Testis (tissue), 3 donors: ENCODE results near the gene IFNA21. TPM values are rescaled to one million over a fixed set of nuclear protein-coding genes. Genes with fewer than 3 reads are reported as not detected.
"Not testable (repeated sequence)": the region's sequence is repeated elsewhere in the genome, so short reads cannot be mapped to it uniquely, and the experiment has no call there.

Experiments
- DNase-seq: peaks from one replicate; pipeline ENCODE4 v3.0.0-alpha.2; 2019
- H3K27ac ChIP-seq, 2 donors: fragments of 200-600 bp; sonication (generic); one replicate each; pipeline ENCODE4 v1.5.1; 2019
- H3K27me3 ChIP-seq: fragments of 200-600 bp; sonication (generic); one replicate; pipeline ENCODE4 v1.5.1; 2019
- H3K36me3 ChIP-seq: fragments of 200-600 bp; sonication (generic); one replicate; pipeline ENCODE4 v1.5.1; 2017; ENCODE audit warnings: low read depth; ENCODE audit errors: missing control alignments
- H3K4me1 ChIP-seq: fragments of 200-600 bp; sonication (generic); one replicate; pipeline ENCODE4 v1.5.1; 2019
- H3K4me3 ChIP-seq, 2 donors: fragments of 200-600 bp; sonication (generic); one replicate each; pipeline ENCODE4 v1.5.1; 2017 to 2019
- H3K9me3 ChIP-seq: fragments of 200-600 bp; sonication (generic); one replicate; pipeline ENCODE4 v1.5.1; 2017
- POLR2A ChIP-seq: fragments of 450-650 bp; IDR thresholded peaks from one replicate; pipeline ENCODE4 v1.6.1; 2017; ENCODE audit warnings: antibody characterized with exemption, mild to moderate bottlenecking, moderate library complexity
- WGBS, 2 donors: methylation state at CpG; one replicate each; pipeline ENCODE4 v1.1.5; 2018; 5-methylcytosine and 5-hydroxymethylcytosine counted together
- intact Hi-C: fragments of 100-400 bp; cut with DNase I; formaldehyde crosslinking; loops from one replicate; pipeline ENCODE4 v1.15.1; 2023; ENCODE audit warnings: low total_unique reads
- polyA plus RNA-seq: library from polyadenylated mRNA; stranded (reverse); fragments of 350-450 nt; fragmentation: Illumina TruSeq; extraction: RNeasy Lipid Tissue Mini Kit (QIAGEN cat#74804); gene quantifications from one replicate; pipeline ENCODE4 v1.2.3, GENCODE V29; 2014; ENCODE audit warnings: low read depth, low replicate concordance; ENCODE audit not compliant: insufficient read depth
- total RNA-seq, 2 donors: library from RNA; depleted of rRNA; stranded (reverse); fragments of >200 nt; gene quantifications; one replicate each; pipeline ENCODE4 v1.2.3, GENCODE V29; 2016
- TF ChIP-seq, protein P1 (sequence below), 3 experiments: fragments of 450-650 bp in 2 of 3; fragments of 200-600 bp in 1 of 3; sonication (generic) in 1 of 3; IDR thresholded peaks; one replicate each; pipeline ENCODE4 v1.5.1; 2016 to 2019; ENCODE audit warnings: antibody characterized with exemption in 3 of 3, mild to moderate bottlenecking in 2 of 3, moderate library complexity in 1 of 3

IFNA21 gene
- total and polyA plus RNA-seq, 3 donors from 2014 or later: not detected

DNA sequence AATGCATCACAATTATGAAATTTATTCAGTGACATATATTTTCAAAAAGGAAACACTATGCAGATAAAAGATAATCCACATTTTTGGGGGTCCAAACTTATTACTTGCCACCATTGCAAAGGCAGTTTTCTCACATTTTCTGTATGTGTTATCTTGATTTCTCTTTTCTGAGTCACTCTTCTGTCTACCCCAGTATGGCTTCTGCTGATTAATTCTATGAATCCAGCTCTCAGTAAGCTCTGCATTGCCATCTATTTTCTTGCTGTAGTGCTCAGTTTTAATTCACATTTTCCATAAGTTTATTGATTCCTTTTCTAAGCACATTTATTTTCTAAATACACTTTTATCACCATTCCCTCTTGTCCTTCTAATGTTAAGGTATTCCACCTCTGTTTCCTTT is 38.7 kb upstream of the IFNA21 start:
- no peaks in the 10 kb centered on the region for H3K36me3 ChIP-seq
- no peak overlapping the region for H3K4me3 ChIP-seq
- intact Hi-C loops: no loop called here
- no peaks in the 10 kb centered on the region for H3K9me3 ChIP-seq
- no peak for TF ChIP-seq POLR2A
- TF ChIP-seq, protein P1, sequence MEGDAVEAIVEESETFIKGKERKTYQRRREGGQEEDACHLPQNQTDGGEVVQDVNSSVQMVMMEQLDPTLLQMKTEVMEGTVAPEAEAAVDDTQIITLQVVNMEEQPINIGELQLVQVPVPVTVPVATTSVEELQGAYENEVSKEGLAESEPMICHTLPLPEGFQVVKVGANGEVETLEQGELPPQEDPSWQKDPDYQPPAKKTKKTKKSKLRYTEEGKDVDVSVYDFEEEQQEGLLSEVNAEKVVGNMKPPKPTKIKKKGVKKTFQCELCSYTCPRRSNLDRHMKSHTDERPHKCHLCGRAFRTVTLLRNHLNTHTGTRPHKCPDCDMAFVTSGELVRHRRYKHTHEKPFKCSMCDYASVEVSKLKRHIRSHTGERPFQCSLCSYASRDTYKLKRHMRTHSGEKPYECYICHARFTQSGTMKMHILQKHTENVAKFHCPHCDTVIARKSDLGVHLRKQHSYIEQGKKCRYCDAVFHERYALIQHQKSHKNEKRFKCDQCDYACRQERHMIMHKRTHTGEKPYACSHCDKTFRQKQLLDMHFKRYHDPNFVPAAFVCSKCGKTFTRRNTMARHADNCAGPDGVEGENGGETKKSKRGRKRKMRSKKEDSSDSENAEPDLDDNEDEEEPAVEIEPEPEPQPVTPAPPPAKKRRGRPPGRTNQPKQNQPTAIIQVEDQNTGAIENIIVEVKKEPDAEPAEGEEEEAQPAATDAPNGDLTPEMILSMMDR (IDR thresholded peaks at IDR 0.05): no peak
- H3K4me1 ChIP-seq: no peaks in the 10 kb centered on the region
- H3K27ac ChIP-seq: no peak overlapping the region
- H3K27me3 ChIP-seq: no peaks in the 10 kb centered on the region
- DNase-seq: no peak

DNA sequence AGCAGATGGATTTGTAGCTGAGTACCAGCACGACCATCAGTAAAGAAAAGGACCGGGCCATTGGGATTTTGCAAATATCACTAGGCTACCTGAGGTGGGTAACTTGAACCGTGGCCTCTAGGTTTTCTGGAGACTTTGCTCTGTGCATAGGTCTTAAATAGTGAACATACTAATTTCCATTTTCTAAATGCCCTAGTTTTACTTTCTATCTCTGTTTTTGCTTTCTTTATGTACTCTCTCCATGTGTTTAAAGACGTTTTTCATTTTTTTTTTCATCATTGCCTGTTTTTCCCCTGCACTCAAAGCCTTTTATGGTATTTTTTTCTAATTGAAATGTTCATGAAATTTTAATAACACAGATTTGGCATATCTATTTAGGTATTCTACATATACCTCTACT is 35.6 kb upstream of the IFNA21 start, which contains the start of gene IFNA7:
Gene IFNA7 (minus strand): TSS at position 101 of the 400 bp plus-strand sequence. CDS start 40 bp downstream, at position 61.
- H3K9me3 ChIP-seq, H3K4me1 ChIP-seq, H3K27ac ChIP-seq, intact Hi-C loops, H3K4me3 ChIP-seq, H3K36me3 ChIP-seq, H3K27me3 ChIP-seq, DNase-seq: not testable (repeated sequence)
- 69 to 80% methylated on average over 4 of the region's 4 CpGs for WGBS, 2 donors

DNA sequence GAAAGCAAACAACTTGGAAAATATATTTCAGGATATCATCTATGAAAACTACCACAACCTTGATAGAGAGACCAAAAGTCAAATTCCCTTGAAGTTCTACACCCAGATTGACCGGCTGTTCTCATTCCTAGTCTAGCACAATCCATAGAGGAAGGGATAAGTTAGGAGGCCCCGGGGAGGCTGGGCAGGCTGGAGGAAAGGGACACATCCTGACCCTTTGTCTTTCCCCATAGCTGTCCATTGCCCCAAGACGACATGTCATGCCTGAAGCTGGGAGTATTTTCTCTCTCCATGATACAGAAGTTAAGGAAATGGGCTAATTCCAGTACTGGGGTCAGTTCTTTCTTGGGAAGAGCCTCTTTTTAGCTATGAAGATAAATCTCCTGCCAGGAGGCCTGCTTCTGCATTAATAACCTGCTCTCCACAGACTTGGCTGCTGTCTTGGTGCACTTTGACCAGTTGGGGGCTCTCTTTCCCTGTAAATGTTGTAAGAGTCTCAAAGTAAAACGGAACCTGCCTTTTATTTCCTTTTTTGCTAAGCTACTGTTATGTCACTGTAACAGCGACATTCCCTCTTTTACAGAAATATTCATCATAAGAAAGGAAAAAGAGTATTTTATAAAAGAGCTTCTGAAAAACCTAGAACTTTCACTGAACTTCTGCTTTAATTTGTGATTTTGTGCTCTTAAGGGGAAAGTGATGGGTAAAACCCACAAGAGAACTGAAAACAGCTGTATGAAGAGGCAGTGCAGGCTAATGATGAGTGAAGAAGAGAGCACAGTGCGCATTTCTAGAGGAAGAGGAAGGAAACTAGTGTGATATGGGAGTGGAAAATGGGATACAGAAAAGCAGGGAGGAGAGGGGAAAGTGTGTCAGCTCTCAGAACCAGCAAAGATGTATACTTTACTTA is 28.7 kb upstream of the IFNA21 start:
- H3K27ac ChIP-seq, H3K4me3 ChIP-seq, H3K27me3 ChIP-seq, H3K4me1 ChIP-seq, H3K36me3 ChIP-seq, H3K9me3 ChIP-seq, intact Hi-C loops: not testable (repeated sequence)
- TF ChIP-seq, protein P1 (IDR thresholded peaks at IDR 0.05): peak; percentile 16 to 47 (median 30)
- peak; percentile 36 for DNase-seq
- WGBS, 2 donors: 49 to 59% methylated on average over 6 of the region's 6 CpGs

DNA sequence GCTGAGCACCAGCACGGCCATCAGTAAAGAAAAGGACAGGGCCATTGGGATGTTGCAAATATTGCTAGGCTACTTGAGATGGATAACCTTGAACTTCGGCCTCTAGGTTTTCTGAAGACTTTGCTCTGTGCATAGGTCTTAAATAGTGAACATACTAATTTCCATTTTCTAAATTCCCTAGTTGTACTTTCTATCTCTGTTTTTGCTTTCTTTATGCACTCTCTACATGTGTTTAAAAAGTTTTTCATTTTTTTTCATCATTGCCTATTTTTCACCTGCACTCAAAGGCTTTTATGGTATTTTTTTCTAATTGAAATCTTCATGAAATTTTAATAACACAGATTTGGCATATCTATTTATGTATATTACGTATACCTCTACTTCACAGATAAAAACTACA is 21.0 kb upstream of the IFNA21 start, which contains the start of gene IFNA4:
Gene IFNA4 (minus strand): TSS at position 101 of the 400 bp plus-strand sequence. CDS start 56 bp downstream, at position 45.
- H3K36me3 ChIP-seq, H3K4me3 ChIP-seq, H3K27ac ChIP-seq, H3K9me3 ChIP-seq, H3K27me3 ChIP-seq, intact Hi-C loops, H3K4me1 ChIP-seq, DNase-seq: not testable (repeated sequence)
- 83 to 91% methylated on average over 3 of the region's 3 CpGs for WGBS, 2 donors

DNA sequence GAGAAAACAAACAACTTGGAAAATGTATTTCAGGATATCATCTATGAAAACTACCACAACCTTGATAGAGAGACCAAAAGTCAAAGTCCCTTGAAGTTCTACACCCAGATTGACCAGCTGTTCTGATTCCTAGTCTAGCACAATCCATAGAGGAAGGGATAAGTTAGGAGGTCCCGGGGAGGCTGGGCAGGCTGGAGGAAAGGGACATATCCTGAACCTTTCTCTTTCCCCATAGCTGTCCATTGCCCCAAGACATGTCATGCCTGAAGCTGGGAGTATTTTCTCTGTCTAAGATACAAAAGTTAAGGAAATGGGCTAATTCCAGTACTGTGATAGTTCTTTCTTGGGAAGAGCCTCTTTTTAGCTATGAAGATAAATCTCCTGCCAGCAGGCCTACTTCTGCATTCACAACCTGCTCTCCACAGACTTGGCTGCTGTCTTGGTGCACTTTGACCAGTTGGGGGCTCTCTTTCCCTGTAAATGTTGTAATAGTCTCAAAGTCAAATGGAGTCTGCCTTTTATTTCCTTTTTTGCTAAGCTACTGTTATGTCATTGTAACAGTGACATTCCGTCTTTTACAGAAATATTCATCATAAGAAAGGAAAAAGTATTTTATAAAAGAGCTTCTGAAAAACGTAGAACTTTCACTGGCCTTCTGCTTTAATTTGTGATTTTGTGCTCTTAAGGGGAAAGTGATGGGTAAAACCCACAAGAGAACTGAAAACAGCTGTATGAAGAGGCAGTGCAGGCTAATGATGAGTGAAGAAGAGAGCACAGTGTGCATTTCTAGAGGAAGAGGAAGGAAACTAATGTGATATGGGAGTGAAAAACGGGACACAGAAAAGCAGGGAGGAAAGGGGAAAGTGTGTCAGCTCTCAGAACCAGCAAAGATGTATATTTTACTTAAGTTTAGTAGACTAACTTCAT is 16.6 kb upstream of the IFNA21 start:
- H3K4me1 ChIP-seq, intact Hi-C loops, H3K36me3 ChIP-seq, H3K9me3 ChIP-seq, H3K4me3 ChIP-seq, H3K27ac ChIP-seq, H3K27me3 ChIP-seq: not testable (repeated sequence)
- DNase-seq: peak; percentile 35
- TF ChIP-seq, protein P1 (IDR thresholded peaks at IDR 0.05): peak in 1 of 3 experiments; percentile 18
- WGBS, 2 donors: 46 to 48% methylated on average over 4 of the region's 4 CpGs
